ENCODE results near the gene ZNF620.
"Not testable (repeated sequence)": the region's sequence is repeated elsewhere in the genome, so short reads cannot be mapped to it uniquely, and the experiment has no call there.

The ZNF620 gene

DNA sequence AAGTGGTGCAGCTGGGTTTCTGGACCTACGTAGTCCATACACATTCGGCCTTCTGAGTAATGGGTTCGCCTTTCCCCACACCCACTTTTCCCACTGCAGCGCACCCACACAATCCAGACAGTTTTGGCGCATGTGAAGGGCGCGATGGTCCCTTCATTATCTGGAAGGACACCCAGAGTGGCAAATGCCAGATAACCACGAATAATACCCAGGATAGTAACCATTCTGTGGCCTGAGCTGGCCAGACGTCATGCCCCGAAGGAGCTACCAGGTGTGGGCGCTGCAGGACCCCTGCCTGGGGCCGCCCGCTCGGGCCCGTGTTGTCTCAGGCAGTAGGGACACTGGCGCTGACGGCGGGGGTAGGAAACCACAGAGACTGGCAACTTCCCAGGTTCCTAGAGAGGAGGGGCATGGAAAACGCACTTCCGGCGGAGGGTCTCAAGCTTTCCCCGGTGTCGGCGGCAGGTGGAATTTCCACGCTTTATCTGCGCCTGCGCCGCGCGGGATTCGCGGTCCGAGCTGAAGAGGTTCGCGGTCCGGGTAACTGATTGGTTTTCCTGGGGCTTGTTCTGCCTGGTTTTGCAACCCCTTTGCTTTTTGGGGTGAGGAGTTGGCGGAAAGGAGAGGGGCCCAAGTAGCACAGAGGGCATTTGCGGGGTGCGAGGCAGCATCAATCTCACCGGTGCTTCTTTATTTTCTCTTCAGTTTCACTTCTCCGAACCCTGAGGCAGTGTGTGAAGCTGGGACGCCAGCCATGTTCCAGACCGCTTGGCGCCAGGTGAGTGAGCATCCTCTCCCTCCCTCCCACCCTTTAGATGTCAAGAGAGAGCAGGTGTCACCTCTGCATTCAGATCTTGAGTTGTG, at the start of gene ZNF620:
TSS of gene ZNF620 (plus strand) at position 441 of the 864 bp plus-strand sequence. CDS start at position 755, 314 bp downstream.
- peak; percentile 92 to 96 for DNase-seq

DNA sequence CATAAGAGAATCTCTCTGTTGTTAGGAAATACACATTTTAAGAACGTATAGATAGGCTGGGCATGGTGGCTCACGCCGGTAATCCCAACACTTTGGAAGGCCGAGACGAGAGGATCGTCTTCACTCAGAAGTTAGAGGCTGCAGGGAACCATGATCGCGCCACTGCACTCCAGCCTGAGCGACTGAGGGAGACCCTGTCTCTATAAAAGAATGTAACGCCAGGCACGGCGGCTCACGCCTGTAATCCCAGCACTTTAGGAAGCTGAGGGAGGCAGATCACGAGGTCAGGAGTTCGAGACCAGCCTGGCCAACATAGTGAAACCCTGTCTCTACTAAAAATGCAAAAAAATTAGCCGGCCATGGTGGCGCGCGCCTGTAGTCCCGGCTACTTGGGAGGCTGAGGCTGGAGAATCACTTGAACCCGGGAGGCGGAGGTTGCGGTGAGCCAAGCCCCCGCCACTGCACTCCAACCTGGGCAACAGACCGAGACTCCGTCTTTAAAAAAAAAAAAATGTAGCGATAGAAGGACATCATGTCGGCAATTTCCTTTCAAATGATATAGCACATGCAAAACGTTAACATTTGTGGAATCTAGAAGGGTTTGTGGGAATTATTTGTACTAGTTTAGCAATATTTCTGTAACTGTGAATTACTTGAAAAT, 49.4 kb upstream of the ZNF620 start:
- no peak for DNase-seq

DNA sequence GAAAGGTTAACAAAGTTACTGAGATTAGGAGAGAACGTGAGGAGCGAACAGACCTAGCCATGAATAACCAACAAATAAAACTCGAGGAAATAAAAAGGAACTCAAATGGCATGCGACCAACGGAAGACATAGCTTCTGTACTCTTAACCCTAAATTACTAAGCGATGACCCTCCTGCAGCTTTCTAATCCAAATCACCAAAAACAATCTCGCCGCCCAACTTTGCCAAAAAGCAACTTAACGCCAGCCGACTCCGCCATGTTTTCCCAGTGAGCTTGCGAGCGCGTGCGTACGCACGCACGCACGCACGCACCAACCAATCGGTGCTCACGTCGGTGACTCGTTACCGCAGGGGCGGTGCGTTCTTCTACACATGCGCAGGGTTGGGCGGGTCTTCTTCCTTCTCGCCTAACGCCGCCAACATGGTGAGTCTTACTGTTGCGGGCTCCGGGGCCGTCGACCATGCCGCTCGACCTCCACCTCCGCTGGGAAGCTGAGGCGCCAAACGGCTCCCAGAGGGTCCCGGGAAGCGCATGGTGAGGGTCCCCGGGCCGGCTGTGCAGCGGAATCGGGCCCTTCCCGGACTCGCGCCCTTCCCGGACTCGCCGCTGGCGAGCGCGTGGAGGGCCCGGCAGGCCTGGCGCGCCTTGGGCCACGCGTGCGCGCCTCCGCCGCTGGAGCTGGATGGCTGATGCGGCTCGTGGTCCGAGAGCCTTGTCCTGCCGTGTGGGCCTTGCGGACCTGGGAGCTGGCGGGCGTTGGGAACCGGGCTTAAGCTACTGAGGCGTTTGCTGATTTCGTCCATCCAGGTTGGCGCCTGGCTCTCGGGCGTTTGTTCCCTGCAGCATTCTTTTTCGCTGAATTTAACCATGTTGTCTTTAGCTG, 48.7 kb upstream of the ZNF620 start, which contains the start of gene RPL14:
TSS of gene RPL14 (plus strand) at position 400 of the 884 bp plus-strand sequence. CDS start at position 533, 133 bp downstream.
- peak; percentile 90 to 97 for DNase-seq

DNA sequence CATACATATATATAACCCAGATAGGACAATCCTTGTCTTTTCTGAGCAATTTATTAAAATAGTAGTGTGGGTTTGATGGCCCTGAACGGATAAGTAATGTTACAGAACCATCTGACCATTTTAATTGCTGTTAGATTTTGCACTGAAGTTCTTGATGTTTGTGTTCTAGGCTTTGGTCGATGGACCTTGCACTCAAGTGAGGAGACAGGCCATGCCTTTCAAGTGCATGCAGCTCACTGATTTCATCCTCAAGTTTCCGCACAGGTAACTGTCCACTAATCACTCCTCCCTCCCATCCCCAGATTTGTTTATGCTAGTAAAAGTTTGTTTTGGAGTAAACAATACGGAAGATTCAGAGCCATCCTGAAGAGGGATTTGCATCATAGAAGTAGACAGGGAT, 47.4 kb upstream of the ZNF620 start:
- DNase-seq: no peak

DNA sequence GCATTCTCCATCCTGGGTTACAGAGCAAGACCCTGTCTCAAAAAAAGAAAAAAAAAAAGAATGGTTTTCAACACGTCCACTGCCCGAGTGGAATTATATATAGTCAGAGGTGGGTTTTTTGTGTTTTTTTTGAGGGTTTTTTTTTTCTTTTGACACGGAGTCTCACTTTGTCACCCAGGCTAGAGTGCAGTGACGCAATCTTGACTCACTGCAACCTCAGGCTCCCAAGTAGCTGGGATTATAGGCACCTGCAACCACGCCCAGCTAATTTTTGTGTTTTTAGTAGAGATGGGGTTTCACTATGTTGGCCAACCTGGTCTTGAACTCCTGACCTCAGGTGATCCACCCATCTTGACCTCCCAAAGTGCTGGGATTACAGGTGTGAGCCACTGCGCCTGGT, 45.4 kb upstream of the ZNF620 start:
- DNase-seq: not testable (repeated sequence)

DNA sequence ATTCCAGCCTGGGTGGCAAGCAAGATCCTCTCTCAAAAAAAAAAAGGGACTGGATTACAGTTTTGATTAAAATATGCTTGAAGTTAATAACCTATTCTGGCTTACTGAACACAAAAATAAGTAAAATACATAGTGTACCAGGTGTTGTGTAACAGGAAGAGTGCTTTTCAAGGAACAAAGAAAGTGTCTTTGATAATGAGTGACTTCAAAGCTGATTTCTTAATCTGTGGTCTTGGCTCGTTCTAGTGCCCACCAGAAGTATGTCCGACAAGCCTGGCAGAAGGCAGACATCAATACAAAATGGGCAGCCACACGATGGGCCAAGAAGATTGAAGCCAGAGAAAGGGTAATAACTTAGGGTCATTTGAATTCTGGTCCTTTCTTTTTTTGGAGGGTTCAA, 44.7 kb upstream of the ZNF620 start:
- DNase-seq: no peak

DNA sequence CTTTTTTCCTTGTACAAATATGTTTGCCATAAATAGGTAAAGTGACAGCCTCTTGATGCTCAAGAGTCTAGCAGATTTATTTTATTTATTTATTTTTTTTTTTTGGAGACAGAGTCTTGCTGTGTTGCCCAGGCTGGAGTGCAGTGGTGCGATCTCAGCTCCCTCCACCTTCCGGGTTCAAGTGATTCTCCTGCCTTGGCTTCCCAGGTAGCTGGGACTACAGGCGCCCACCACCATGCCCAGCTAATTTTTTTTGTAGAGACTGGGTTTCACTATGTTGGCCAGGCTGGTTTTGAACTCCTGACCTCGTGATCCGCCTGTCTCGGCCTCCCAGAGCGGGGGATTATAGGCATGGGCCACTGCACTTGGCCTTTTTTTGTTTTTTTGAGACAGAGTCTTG, 43.0 kb upstream of the ZNF620 start:
- DNase-seq: not testable (repeated sequence)

DNA sequence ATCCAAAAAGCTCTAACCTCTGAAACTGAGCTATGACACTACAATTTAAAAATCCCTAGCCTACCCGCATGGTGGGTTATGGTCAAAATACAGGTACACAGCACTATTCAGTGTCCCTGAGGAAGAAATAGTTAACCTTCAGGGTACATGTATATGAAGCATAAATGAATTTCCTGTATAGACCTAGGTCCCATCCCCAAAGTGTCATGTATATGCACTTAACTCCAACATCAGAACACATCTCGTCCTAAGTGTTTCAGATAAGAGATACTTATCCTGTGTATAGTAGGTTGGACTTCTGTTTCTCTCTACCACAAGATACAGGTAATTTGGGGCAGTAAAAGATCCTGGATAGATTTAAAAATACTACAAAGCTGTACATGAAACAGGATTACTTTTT, 42.3 kb upstream of the ZNF620 start:
- no peak for DNase-seq

DNA sequence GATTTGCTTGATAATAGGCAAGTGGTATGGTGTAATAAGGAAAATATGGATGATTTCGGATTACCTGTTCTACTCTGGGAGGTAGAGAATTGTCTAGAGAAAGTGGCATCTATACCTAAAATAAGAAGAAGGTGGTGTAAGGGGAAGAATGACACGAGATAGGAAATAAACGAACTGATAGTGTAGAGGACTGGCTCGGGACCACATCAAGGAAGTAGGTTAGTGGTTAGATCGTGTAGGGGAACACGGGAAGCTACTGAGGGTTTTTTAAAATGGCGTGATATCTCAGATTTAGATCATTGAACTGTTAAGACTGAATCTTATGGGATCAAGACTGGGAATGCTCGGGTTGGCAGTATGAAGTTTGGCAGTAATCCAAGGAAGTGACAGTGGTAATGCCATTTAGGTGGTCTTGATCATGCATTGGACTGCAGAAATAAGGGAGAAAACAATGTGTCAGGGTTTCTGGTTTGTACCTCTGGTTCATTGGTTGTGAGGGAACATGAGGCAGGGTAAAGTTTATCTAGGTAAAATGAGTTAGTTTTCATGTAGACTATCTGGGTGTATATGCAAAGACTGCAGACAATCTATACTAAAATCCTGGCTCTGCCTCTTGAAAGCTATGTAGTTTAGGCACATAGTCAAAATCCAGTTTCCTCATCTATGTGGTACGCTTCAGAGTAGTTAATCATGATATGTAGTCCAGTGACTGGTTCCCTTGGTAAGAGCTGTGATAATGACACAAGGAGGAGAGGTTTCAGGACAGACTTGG, 41.3 kb upstream of the ZNF620 start:
- DNase-seq: no peak

DNA sequence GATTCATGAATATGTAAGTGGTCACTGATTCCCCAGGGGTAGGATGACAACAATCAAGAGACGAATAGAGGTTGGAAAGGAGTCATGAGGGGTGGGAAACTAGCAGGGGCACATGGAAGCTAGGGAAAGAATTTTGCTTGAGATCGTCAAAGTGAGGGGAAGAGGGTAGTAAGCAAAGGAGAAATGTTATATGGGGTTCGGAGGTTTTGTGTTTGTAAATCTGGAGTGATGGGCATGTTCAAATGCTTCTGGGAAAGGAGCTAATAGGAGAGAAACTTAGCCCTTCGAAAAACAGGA, 40.8 kb upstream of the ZNF620 start:
- no peak for DNase-seq

DNA sequence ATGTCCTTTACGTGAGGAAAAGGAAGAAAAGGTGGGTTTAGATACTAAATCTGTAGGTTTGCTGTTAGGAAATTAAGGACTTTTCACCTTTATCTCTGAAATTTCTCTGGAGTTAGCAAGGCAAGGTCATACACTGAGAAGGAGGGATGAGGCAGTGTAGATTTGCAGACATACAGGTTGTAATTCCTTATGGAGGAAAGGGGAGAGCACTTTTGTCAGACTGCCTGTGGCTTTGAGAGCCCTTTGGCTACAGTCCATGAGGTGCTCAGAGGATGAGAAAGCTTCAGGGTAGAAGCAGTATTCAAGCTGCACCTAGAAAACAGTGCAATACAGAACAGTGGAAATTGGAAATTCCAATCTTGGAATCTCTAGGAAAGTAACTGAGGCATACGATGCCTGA, 40.4 kb upstream of the ZNF620 start:
- no peak for DNase-seq

DNA sequence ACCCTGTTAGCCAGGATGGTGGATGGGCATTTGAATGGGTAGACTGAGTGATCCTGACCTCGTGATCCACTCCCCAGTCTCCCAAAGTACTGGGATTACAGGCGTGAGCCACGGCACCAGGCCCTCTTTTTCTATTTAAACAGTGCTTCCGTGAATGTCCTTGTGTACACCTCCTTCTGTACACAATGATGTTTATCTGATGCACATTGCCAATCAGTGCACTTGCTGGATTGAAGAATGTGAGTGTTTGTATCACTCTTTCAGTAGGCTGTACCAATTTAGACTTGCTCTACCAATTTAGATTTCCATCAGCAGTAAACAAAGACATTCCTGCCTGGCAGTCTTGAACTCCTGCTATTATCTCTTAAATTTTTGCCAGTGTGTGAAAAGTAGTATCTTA, 37.8 kb upstream of the ZNF620 start:
- no peak for DNase-seq

DNA sequence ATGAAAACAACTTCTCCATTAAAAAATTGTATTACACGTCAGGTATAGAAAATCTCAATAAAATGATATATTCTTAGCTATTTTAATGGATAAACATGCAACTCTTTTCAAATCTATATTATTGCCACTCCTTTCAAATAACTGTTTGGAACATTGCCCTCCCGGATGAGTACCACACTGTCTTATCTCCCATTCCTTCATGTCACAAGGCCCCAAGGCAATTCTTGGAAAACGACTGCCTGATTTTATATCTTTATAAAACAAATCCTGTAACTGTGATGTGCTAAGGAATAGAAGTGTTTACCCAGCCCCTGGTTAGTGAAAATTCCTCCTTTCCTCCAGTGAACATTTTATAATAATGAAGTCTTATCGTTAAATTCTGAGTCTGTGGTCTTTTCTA, 35.1 kb upstream of the ZNF620 start:
- DNase-seq: no peak

DNA sequence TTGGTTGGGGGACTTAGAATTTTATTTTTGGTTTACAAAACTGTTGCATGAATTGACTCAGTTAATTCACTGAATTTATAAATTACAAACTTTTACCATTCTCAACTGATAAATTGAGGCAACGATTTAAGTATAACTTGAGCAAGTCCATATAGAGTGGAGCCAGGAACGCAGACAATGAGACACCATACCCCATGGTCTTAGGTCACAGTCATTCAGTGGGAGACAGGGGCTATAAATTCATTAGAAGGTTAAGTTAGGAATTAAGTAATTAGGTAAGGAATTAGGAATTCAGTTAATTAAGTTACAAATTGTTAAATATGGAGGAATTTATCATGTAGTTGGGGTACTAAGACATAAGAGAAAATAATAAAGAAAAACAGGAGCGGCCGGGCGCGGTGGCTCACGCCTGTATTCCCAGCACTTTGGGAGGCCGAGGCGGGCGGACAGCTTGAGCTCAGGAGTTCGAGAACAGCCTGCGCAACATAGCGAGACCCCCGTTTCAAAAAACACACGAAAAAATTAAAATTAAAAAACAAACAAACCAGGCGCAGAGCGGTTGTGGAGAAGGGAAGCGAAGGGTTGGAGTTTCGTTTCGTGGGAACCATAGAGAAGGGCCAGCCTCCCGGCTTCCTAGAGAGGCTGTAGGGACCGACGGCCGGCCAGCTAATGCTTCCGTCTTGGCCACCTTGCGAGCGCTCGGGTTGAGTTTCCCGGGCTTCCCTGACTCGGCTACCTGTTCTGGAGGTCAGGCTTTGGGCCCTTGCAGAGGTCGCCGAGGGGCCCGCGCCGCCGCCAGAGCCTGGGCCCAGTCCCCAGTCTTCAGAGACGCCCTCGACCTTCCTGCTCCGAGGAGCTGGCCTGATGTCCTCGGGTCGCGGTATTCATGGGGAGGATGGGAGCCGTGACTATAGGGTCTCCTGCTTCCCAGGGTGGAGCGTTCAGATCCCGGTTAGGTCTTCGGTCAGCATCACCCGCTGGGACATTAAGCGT, 29.1 kb upstream of the ZNF620 start, which contains the start of gene ZNF619:
TSS of gene ZNF619 (plus strand) at position 645 of the 993 bp plus-strand sequence. CDS start 858 bp downstream, outside the sequence.
- peak; percentile 18 to 73 for DNase-seq

DNA sequence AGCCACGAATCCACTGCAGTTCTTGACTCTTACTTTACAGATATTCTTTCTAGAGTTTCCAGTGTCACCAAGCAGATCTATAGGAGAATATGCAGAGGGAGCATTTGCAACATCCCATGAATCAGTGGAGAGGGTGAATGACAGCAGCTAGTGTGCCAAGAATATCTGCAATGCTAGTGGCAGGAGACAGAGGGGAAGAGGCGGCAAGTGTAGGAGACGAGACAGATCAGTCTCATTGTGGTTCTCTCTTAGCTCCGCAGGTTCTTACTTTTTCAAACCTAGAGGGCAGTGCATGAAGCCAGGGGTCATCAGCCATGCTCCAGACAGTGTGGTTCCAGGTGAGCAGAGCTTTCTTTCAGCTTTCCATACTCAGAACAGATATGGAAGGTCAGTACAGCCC, 28.2 kb upstream of the ZNF620 start:
- no peak for DNase-seq

DNA sequence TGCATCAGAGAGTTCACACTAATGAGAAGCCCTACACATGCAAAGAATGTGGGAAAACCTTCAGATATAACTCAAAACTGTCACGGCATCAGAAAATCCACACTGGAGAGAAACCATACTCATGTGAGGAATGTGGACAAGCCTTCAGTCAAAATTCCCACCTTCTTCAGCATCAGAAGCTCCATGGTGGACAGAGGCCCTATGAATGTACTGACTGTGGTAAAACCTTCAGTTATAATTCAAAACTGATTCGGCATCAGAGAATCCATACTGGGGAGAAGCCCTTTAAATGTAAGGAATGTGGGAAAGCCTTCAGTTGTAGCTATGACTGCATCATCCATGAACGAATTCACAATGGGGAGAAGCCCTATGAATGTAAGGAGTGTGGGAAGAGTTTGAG, 18.7 kb upstream of the ZNF620 start:
- DNase-seq: no peak

DNA sequence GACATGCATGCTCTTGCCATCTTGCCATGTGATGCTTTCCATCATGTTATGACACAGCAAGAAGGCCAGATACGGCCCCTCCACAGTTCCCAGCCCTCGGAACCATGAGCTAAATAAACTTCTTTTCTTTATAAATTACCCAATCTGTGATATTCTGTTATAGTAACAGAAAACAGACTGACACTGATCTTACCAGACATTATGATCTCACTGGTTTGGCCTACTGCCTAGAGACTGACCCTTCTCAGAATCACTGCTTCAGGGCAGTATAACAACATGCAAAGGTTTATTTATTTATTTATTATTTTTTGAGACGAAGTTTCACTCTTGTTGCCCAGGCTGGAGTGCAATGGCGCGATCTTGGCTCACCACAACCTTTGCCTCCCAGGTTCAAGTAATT, 14.9 kb upstream of the ZNF620 start:
- no peak for DNase-seq

DNA sequence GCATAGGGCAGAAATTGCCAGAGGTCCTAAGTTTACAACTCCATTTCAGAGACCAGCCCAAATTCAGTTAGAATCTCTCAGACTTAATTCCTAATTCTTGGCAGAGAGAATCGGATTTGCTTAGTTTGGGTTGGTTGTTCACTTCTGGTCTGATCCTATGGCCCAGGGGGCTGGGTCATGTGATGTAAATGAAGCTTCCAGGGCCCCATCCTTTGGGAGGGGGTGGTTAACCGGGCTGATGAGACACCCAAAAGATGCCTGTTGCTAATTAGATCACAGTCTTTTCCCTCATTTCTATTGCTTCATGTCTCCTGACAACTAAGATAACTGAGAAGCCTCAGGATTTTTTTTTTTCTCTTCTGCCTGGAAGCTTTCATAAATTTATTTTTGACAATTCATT, 11.1 kb upstream of the ZNF620 start:
- no peak for DNase-seq

DNA sequence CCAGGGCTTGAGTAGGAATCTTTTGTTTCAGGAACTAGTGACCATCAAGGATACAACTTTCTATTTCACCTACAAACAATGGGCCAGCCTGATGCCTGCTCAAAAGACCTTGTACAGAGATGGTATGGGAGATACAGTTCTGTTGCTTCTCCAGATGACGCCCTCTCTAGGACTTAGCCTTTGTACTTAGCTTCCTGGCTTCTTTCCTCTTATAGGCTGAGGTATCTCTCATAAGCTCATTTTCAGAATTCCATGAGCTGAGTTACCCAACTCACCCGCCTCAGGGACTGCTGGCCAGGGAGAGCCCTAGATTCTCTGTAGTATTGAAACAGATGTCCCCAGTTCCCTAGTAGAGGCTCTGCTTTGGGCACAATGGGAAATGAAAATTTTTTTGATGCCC, 8.6 kb upstream of the ZNF620 start:
- DNase-seq: no peak

DNA sequence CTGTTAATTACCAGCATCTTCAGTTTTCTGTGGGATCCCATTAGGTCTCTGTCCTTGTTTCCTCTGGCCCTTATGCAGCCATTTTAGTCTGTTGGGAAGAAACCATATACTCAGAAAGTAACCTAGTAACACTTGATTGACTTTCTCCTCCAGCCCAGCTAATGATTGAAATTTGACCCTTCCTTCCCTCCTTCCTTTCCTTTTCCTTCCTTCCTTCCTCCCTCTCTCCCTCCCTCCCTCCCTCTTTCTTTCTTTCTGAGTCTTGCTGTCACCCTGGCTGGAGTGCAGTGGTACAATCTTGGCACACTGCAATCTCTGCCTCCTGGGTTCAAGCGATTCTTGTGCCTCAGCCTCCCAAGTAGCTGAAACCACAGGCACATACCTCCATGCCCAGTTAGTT, 5.9 kb upstream of the ZNF620 start:
- DNase-seq: no peak

DNA sequence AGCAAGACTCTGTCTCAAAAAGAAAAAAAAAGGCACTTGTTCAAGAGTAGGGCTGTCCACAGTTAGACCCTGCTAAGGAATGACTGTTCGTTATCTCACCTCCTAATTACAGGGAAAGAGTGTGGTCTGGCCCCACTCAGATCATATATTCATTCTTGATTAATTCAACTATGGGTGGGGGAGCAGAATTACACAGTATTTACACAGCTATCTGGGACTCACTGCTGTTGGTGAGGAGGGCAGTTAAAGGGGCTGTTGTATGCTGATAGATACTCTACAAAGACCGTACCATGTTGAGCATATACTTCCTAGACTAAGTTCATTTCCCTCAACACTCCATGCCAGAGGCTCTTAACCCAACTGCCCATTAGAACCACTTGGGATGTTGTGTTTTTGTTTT, 3.8 kb upstream of the ZNF620 start:
- no peak for DNase-seq
